SHP77 treated with DMSO at 0.1 percent for 48 hours (cell line): ENCODE data around the gene CSF1.

Experiments
- DNase-seq: peaks from one replicate; lab custom pipeline; 2025; lab: John Stamatoyannopoulos, UW

The CSF1 gene

DNA sequence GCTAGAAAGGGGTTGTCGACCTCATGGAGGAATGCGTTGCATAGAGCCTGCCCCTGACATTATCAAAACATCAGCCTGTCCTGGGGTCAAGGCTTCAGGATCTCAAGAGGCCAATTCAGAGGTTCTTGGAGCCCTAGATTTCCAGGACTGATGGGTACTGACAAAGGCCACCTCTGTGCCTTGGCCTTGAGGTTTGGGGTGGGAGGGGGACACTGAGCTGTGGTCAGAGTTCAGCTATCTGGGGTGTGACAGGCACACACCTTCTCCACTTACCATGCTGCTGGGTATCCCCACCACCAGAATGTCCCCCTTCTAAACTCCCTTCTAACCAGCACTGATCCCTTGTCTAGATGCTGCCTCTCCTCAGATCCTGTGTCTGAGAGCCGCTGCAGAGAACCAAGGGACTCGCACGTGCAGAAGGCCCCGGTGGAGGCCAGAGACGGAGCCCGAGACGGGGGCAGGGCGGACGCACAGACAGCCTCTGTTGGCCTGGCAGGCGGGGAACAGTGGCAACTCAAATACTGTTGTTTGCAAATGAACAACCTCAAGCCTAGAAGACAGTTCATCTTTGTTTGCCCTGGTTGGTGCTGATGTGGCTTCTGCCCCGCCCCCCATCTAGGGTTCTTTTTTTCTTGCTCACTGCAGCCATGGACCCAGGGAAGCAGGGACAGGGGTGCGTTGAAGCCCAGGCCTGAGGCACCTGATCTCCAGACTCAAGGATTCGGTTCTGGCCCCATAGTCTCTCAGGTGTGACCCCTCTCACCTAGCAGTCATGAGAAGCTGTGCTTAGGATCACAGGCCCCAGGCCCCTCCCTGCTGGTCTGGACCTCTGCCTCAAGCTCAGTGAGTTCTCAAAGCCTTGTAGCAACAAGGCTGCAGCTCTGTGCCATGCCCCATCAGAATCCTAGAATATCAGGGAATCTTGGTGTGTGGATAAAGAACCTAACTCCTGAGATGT, 28.1 kb upstream of the CSF1 start:
- DNase-seq: no peak

GRCh38 chr1:109883248-109883955, 27.2 kb upstream of the CSF1 start:
- no peak for DNase-seq

GRCh38 chr1:109884242-109884891, 26.3 kb upstream of the CSF1 start:
- DNase-seq: no peak

GRCh38 chr1:109885589-109885988, 25.1 kb upstream of the CSF1 start:
- no peak for DNase-seq

GRCh38 chr1:109886827-109887226, 23.8 kb upstream of the CSF1 start:
- DNase-seq: no peak

DNA sequence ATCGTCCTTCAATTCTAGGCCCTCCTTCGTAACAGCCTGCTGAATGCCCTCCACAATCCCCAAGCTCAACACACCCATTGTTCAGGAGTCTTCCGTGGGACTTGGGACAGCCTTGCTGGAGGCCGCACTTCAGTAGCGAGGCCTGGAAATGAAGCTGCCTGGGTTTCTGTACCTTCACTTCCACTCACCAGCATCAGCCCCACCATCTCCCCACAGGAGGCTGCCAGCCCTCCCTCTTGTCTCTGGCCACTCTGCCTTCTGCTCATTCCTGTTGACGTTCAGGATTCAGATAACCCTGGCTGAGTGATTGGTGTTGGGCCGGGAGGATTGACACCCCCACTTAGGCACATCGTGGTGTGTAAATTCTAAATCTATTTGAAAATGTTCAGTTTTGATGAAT, 23.4 kb upstream of the CSF1 start:
- no peak for DNase-seq

GRCh38 chr1:109887884-109888283, 22.8 kb upstream of the CSF1 start:
- DNase-seq: no peak

GRCh38 chr1:109889094-109889493, 21.6 kb upstream of the CSF1 start:
- no peak for DNase-seq

- DNase-seq: no peak
Measured at GRCh38 chr1:109890115-109890953, 20.3 kb upstream of the CSF1 start.

GRCh38 chr1:109891930-109892329, 18.7 kb upstream of the CSF1 start:
- peak; percentile 12 for DNase-seq

DNA sequence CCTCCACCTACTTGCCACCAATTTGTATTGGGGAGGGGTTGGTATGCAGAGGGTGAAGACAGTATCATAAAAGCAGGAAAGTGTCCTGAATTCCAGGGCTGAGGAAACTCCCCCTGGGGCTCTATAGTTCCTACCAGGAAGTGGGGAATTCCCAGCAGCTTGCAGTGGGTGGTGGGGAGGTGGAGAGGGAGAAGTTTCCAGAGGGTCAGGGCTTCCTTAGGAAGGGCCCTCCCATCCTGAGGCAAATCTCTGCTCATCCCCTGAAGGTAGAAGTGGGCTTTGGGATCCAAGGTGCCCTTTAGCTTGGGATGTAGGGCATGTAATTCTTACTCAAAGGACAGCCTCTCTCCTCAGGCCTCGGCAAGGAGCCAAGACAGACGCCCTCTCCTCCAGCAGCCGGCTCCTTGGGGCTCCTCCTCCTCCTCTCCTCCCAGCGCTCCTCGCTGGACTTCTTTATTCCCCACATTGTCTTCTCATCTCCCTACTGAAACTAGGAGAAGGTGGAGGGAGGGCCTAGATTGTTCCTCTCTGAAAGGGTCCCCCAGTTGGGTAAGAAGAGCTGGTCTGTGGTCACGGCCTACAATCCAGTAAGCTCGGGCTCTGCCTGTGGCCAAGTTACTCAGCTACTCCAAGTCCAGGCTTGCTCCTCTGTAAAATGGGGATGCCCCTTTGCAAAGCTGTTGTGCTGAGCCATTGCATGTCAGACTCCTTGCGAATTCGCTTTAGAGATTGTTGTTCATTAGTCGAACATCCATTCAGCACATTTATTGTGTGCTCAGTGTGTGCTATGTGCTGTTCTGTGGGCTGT, 17.9 kb upstream of the CSF1 start:
- DNase-seq: no peak

GRCh38 chr1:109893532-109894171, 17.0 kb upstream of the CSF1 start:
- DNase-seq: no peak

DNA sequence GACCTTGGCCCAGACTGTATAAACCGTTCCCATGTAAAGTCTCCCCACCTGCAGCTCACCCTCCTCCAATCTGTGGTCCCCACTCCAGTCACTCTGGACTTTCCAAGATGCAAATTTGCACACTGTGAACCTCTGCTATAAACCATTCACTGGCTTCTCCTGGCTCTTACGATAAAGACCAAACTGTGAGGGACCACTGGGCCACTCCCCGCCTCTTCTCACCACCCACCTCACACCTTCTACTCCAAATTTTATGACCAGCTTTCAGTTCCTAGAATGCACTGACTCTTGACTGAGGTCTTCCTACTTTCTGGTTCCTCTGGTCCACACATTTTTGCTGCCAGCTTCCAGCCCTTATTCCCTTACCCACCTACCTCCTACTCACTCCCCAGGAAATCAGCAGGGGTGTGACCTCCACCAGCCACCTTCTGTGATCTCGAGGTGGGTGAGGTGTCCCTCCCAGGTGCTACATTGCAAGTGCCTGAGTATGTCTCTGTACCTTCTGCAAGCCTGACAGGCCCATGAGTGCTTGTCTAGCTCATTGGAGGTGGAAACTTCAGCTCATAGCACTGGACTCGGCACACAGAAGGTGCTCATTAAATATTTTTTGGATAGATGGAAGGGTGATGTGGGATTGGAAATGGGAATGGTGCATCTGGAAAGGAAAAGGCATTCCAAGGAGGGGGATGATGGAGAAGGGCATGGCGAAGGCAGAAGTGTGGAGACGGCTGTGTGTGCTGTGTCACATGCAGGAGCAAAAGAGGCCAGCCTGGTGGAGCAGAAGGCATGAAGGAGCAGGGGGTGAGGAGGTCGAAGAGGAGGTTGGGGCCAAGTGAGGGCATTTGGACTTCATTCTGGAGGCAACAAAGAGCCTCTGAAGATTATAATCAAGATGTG, 15.6 kb upstream of the CSF1 start:
- no peak for DNase-seq

- DNase-seq: no peak
Measured at GRCh38 chr1:109895720-109896504, 14.7 kb upstream of the CSF1 start.

- DNase-seq: no peak
Measured at GRCh38 chr1:109896681-109897080, 14.0 kb upstream of the CSF1 start.

DNA sequence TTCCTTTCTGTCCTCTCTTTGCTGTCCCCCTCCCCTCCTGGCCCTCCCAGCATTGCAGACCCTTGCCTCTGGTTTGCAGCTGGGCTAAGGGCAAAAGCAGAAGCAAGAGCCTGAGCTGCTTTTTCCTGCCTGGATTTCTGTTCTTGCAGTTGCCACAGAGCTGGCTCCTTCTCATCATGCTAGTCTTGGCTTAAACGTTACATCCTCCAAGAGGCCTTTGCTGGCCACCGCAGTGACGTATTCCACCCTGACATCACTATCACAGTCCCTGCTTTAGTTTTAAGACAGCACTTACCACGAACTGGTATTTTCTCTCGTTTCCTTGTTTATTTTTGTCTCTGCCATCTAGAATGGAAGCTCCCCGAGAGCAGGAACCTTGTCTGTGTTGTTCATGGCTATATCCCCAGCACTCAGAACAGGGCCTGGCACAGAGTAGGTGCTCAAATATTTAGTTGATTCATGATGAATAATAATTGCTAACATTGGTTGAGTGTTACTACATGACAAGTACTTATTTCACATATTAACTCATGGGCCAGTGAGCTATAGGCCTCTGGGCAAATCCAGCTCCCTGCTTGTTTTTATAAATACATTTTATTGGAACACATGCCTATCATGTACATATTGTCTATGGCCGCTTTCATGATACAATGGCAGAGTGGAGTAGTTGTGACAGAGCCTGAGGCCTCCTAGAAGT, 13.2 kb upstream of the CSF1 start:
- no peak for DNase-seq

DNA sequence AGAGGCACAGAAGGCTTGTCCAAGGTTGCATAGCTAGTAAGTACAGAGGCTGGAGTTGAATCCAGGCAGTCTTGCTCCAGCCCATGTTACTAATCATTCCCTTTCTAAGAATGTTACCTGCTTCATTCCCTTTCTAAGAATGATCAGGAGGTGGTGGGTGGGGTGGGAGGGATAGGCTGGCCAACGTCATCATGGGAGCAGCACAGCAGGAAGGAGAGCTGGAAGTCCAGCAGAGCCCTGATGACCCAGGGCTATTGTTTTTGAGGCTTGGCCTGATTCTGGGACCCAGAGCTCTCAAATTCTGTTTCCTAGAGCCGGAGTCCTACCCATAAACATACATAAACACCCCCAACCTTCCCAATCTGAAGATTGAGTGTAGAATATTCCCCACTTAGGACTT, 11.8 kb upstream of the CSF1 start:
- DNase-seq: no peak

GRCh38 chr1:109901141-109901523, 9.5 kb upstream of the CSF1 start:
- no peak for DNase-seq
